Coronary artery (tissue), 2 donors: ENCODE results near the gene ANKDD1A.

Source experiments
- DNase-seq: peaks from one replicate; pipeline ENCODE4 v3.0.0-alpha.2; 2017; ENCODE audit warnings: low spot score
- H3K27ac ChIP-seq, 2 donors: fragments of 200-600 bp; sonication (generic); one replicate each; pipeline ENCODE4 v1.5.1; 2016 to 2019
- H3K4me3 ChIP-seq: fragments of 200-600 bp; sonication (generic); 2 replicates; pipeline ENCODE4 v1.5.1; 2016; ENCODE audit warnings: mild to moderate bottlenecking, moderate library complexity
- TF ChIP-seq, protein P1 (sequence below): fragments of 200-600 bp; sonication (generic); IDR thresholded peaks from one replicate; pipeline ENCODE4 v1.5.1; 2019; ENCODE audit warnings: antibody characterized with exemption

ANKDD1A gene

DNA sequence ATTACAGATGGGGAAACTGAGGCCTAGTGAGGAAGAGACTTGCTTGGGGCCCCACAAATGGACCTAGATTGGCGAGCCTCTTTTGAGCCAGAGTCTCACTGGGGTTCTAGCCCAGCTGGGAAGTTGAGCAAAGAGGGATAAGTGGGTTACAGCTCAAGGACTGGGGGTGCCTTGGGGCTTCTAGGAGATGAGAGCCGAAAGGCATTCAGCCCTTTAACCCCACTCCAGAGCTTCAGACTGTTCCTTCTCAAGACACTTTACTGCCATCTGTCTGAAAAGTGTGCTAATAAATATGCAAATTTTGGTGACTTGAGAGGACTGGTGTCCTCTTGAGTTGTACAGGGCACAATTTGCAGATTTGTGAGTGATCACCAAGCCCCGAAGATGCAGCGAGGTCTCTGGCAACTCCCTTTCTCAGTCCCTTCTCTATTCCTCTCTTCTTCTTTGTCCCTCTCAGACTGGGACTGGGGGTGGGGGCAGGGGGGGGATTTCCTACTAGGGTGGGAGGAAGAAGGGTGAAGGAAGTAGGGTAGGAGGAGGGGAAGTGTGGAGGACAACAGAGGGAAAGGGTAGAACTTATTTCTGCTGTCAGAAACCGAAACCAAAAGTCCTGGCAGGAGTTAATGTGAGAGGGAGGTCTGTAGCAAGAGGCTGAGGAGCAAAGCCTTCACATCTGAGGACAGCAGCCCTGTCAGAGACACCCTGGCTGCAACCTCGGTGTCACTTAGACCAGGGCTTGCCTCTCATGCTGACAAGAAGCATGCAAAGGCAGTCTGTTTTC, 16.2 kb upstream of the ANKDD1A start:
- DNase-seq: no peak
- H3K27ac ChIP-seq: peak overlapping the region; percentile 60 to 88
- peak overlapping the region; percentile 44 for H3K4me3 ChIP-seq
- TF ChIP-seq, protein P1, sequence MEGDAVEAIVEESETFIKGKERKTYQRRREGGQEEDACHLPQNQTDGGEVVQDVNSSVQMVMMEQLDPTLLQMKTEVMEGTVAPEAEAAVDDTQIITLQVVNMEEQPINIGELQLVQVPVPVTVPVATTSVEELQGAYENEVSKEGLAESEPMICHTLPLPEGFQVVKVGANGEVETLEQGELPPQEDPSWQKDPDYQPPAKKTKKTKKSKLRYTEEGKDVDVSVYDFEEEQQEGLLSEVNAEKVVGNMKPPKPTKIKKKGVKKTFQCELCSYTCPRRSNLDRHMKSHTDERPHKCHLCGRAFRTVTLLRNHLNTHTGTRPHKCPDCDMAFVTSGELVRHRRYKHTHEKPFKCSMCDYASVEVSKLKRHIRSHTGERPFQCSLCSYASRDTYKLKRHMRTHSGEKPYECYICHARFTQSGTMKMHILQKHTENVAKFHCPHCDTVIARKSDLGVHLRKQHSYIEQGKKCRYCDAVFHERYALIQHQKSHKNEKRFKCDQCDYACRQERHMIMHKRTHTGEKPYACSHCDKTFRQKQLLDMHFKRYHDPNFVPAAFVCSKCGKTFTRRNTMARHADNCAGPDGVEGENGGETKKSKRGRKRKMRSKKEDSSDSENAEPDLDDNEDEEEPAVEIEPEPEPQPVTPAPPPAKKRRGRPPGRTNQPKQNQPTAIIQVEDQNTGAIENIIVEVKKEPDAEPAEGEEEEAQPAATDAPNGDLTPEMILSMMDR: no peak

DNA sequence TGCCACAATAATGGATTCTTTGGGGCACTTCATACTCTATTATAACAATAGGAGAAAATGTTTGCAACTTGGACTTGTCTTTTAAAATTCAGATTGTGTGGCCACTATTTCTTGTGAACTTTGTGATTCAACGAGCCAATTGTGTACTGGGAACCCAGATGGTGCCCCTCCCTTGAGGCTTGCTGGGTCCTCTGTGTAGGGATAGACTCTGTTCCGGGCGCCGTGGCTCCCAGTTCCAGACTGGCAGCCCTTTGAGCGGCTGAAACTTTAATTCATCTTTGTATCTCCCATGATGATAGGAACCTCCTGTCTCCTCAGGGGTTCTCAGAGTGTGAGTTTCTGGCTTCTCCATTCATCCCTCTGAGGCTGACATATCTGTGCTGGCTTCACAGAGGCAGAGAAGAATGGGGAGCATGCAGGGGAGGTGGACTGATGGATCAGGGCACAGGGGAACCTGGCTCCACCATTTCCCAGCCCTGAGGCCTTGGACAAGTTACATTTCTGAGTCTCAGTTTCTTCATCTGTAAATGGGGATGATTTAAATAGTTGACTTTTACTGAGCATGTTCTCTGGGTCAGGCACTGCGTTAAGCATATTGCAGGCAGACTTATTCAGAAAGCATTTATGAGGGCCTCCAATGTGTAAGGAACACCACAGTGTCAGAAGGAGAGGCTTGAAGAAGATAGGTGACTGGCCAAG, 15.2 kb upstream of the ANKDD1A start:
- H3K27ac ChIP-seq: peak overlapping the region; percentile 81 to 88
- H3K4me3 ChIP-seq: no peak overlapping the region
- no peak for DNase-seq
- TF ChIP-seq, protein P1: no peak

DNA sequence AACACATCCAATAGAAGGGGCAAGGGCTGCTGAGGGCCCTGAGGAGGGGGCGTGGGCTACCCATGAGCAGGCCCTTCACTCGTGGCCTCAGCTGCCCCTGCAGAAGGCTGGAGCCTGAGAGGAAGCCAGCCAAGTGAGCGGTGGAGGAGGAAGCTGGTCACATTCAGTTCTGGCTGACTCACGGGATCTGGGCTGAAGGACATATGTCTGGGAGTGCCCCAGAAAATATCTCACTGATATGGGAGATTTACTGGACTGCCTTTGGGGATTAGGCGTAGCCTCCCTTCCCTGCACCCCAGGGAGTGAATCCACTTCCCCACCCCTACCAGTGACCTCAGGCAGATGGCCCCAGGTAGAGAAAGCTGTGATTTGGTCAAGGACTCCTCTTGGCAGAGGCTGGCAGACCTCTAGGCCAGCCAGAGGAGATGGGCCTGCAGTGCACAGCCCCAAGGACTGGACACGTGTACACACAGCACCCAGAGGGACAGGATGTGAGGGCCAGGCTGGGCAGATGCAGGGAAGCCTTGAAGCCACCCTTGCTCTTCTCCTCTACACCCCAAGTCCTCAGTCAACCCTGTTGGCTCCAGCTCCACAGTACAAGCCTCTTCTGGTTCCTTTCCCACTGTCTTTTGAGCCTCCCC, 14.2 kb upstream of the ANKDD1A start:
- Histone ChIP-seq H3K27ac (peak overlapping the region; percentile 81 to 88), H3K4me3 (no peak overlapping the region)
- DNase-seq: no peak
- TF ChIP-seq, protein P1: no peak

DNA sequence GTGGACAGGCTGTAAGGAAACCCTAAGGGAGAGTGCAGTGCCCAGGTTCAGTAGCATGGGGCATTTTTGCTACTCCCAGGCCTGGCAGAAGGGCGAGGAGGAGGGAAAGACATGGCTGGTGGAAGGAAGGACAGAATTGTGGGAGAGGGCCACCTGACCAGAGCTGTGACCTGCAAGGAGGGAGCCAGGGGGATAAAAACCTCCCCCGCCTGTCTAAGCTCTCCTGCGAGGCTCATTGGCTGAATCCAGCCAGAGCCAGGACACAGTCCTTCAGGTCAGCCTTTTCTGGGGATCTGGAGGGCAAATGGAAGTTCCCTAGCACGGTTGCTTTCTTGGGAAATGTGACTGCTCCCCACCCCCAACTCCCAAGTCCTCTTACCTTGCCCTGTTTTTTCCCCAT, 13.3 kb upstream of the ANKDD1A start:
- TF ChIP-seq, protein P1: no peak
- Histone ChIP-seq H3K4me3 (no peak overlapping the region), H3K27ac (peak overlapping the region; percentile 81 to 88)
- DNase-seq: no peak

DNA sequence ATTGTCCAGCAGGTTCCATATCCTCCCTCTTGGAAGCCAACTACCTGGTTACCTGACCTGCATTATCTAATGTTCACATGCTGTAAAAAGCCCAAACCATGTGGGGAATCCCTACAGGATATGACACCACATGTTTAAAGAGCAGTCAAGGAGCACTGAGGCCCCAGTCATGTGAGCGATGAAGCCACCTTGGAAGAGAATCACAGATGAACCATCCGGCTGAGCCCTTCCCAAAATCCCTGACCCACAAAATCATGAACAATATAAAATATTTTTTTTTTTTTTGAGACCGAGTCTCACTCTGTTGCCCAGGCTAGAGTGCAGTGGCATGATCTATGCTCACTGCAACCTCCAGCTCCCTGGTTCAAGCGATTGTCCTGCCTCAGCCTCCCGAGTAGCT, 10.6 kb upstream of the ANKDD1A start:
- TF ChIP-seq, protein P1: no peak
- no peak overlapping the region for H3K4me3 ChIP-seq
- H3K27ac ChIP-seq: no peak overlapping the region
- no peak for DNase-seq

DNA sequence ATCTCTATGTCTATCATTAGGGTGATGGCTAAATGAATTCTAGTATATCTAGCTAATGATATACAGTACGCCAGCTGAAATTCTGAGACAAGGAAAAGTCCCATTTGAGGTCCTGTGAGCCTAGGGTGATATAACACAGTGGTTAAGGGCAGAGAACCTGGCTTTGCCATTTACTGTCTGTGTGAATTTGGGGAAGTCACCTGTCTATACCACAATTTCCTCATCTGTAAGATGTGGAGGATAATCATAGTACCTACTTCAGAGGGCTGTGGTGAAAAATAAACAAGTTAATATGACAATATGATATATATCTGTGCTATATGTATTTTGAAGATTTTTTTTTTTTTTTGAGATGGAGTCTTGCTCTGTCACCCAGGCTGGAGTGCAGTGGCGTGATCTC, 9.8 kb upstream of the ANKDD1A start:
- TF ChIP-seq, protein P1: no peak
- no peak for DNase-seq
- Histone ChIP-seq H3K27ac (no peak overlapping the region), H3K4me3 (no peak overlapping the region)
